NCI-H226 (cell line): Measurements from ENCODE around the gene TMEM222.

Source experiments
- DNase-seq: peaks from one replicate; pipeline ENCODE4 v3.0.0-alpha.2; 2015

Gene TMEM222

GRCh38 chr1:27306892-27307761 is 14.8 kb upstream of the TMEM222 start:
- no peak for DNase-seq

- no peak for DNase-seq
These were observed 13.9 kb upstream of the TMEM222 start for GRCh38 chr1:27307874-27308598.

- no peak for DNase-seq
These were observed 7.8 kb upstream of the TMEM222 start for GRCh38 chr1:27314169-27314568.

GRCh38 chr1:27314737-27315136 is 7.2 kb upstream of the TMEM222 start:
- no peak for DNase-seq

GRCh38 chr1:27316860-27317259 is 5.1 kb upstream of the TMEM222 start:
- DNase-seq = no peak

GRCh38 chr1:27318136-27318535 is 3.8 kb upstream of the TMEM222 start:
- no peak for DNase-seq

GRCh38 chr1:27318596-27318995 is 3.4 kb upstream of the TMEM222 start:
- no peak for DNase-seq

GRCh38 chr1:27322569-27323240 is 742 bp downstream of the TMEM222 start:
- no peak for DNase-seq

- no peak for DNase-seq
These were observed 3.3 kb downstream of the TMEM222 start for GRCh38 chr1:27325286-27325685.

- DNase-seq = no peak
These were observed 6.0 kb downstream of the TMEM222 start for GRCh38 chr1:27327964-27328363.

GRCh38 chr1:27330786-27331185 is 8.8 kb downstream of the TMEM222 start:
- DNase-seq = no peak

- no peak for DNase-seq
These were observed 9.5 kb downstream of the TMEM222 start for GRCh38 chr1:27331426-27331825.

- no peak for DNase-seq
These were observed 10.0 kb downstream of the TMEM222 start for GRCh38 chr1:27331922-27332321.

- no peak for DNase-seq
These were observed 10.7 kb downstream of the TMEM222 start for GRCh38 chr1:27332536-27333281.

- no peak for DNase-seq
These were observed 11.8 kb downstream of the TMEM222 start for GRCh38 chr1:27333717-27334279.

GRCh38 chr1:27335506-27336422 is 13.8 kb downstream of the TMEM222 start:
- no peak for DNase-seq

- DNase-seq = no peak
These were observed 14.8 kb downstream of the TMEM222 start for GRCh38 chr1:27336756-27337155.

- no peak for DNase-seq
These were observed 16.8 kb downstream of the TMEM222 start for GRCh38 chr1:27338751-27339150.

GRCh38 chr1:27339213-27339612 is 17.2 kb downstream of the TMEM222 start:
- no peak for DNase-seq

GRCh38 chr1:27341525-27342252 is 19.7 kb downstream of the TMEM222 start, which contains the start of gene SYTL1:
SYTL1 (plus strand) TSS chr1:27342022; CDS start chr1:27345335, 3,313 bp downstream.
- DNase-seq = peak; percentile 78

GRCh38 chr1:27342391-27342777 is 20.4 kb downstream of the TMEM222 start:
- no peak for DNase-seq
